ENCODE data around the gene C9. TPM values are rescaled to one million over a fixed set of nuclear protein-coding genes. Genes with fewer than 3 reads are reported as not detected.

The C9 gene
- total RNA-seq, 4 donors from 2014 or later, result not detected

DNA sequence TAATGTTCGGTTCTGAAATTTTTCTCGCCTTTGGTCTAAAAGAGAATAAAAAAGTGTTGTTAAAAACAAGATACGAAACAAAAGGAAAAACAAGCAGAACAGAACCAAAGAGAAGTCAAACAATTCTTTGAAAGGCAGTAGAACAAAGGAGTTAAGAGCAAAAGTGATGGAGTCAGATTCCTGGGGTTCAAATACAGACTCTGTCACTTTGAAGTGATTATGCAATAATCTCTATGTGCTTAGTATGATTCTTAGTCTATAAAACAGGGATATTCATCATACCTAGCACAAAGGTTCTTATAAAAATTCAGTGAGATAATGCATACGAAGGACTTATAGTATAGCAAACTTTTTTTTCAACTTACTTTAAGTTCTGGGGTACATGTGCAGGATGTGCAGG is 48.3 kb downstream of the C9 start:
- WGBS, 2 donors, result 75 to 82% methylated on average over 4 of the region's 4 CpGs

DNA sequence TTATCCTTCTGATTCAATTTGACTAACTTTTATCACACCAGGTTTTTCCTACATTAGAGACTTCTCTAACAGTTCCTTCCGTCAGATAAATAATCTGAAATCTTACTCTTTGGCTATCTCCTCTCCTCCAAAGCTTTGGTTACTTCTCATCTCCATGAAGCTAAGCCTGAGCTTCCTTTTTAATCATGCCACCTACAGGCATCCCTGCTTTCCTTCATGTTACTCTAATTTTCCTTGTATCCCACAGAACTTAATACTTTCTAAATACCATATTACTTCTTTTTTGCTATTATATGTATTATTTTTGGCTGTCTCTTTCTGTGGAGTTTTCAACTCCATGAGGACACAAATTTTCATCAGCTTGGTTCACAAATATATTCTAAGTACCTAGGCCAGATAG is 49.7 kb downstream of the C9 start:
- Histone ChIP-seq H3K4me3 (no peak overlapping the region), H3K27ac (no peak overlapping the region), H3K9me3 (no peaks in the 10 kb centered on the region), H3K27me3 (no peaks in the 10 kb centered on the region), H3K4me1 (no peaks in the 10 kb centered on the region), H3K36me3 (no peaks in the 10 kb centered on the region)
- WGBS, 2 donors, result 92 to 100% methylated on average over 1 of the region's 1 CpG
- intact Hi-C loops (cut with DNase I), result no loop called here
- no peak for TF ChIP-seq POLR2A (IDR thresholded peaks at IDR 0.05)
- TF ChIP-seq, protein P1, sequence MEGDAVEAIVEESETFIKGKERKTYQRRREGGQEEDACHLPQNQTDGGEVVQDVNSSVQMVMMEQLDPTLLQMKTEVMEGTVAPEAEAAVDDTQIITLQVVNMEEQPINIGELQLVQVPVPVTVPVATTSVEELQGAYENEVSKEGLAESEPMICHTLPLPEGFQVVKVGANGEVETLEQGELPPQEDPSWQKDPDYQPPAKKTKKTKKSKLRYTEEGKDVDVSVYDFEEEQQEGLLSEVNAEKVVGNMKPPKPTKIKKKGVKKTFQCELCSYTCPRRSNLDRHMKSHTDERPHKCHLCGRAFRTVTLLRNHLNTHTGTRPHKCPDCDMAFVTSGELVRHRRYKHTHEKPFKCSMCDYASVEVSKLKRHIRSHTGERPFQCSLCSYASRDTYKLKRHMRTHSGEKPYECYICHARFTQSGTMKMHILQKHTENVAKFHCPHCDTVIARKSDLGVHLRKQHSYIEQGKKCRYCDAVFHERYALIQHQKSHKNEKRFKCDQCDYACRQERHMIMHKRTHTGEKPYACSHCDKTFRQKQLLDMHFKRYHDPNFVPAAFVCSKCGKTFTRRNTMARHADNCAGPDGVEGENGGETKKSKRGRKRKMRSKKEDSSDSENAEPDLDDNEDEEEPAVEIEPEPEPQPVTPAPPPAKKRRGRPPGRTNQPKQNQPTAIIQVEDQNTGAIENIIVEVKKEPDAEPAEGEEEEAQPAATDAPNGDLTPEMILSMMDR (IDR thresholded peaks at IDR 0.05), result no peak
- no peak for DNase-seq

More for the DNA sequence above, 48.3 kb downstream of the C9 start:
- TF ChIP-seq POLR2A (IDR thresholded peaks at IDR 0.05), result no peak
- TF ChIP-seq, protein P1 (IDR thresholded peaks at IDR 0.05), result no peak
- Histone ChIP-seq H3K36me3 (no peaks in the 10 kb centered on the region), H3K27me3 (no peaks in the 10 kb centered on the region), H3K9me3 (no peaks in the 10 kb centered on the region), H3K27ac (no peak overlapping the region), H3K4me3 (no peak overlapping the region), H3K4me1 (no peaks in the 10 kb centered on the region)
- DNase-seq, result no peak
- intact Hi-C loops (cut with DNase I), result no loop called here

- DNase-seq, result no peak
- WGBS, 2 donors, result 69 to 94% methylated on average over 1 of the region's 1 CpG
Observed at GRCh38 chr5:39309534-39309933, 54.8 kb downstream of the C9 start.

GRCh38 chr5:39302472-39302871 is 61.8 kb downstream of the C9 start:
- TF ChIP-seq, protein P1 (IDR thresholded peaks at IDR 0.05), result no peak
- no peak for TF ChIP-seq POLR2A (IDR thresholded peaks at IDR 0.05)
- WGBS, 2 donors, result 65 to 69% methylated on average over 1 of the region's 1 CpG
- no peak for DNase-seq
- Histone ChIP-seq H3K4me3 (no peak overlapping the region), H3K27me3 (no peaks in the 10 kb centered on the region), H3K36me3 (no peaks in the 10 kb centered on the region), H3K4me1 (no peaks in the 10 kb centered on the region), H3K9me3 (peaks cover 0 to 5% (median 0%) of the 10 kb centered on the region in 3 donors), H3K27ac (no peak overlapping the region)
- intact Hi-C loops (cut with DNase I), result no loop called here

More at GRCh38 chr5:39309534-39309933, 54.8 kb downstream of the C9 start:
- no peak overlapping the region for H3K27ac ChIP-seq
- no peaks in the 10 kb centered on the region for H3K27me3 ChIP-seq
- no peak overlapping the region for H3K4me3 ChIP-seq
- H3K9me3 ChIP-seq, result no peaks in the 10 kb centered on the region
- no peak for TF ChIP-seq POLR2A (IDR thresholded peaks at IDR 0.05)
- TF ChIP-seq, protein P1 (IDR thresholded peaks at IDR 0.05), result no peak
- no peaks in the 10 kb centered on the region for H3K4me1 ChIP-seq
- H3K36me3 ChIP-seq, result no peaks in the 10 kb centered on the region
- intact Hi-C loops (cut with DNase I), result no loop called here

GRCh38 chr5:39301406-39301805 is 62.9 kb downstream of the C9 start:
- DNase-seq, result no peak
- Histone ChIP-seq H3K27me3 (no peaks in the 10 kb centered on the region), H3K4me1 (no peaks in the 10 kb centered on the region), H3K27ac (no peak overlapping the region), H3K4me3 (no peak overlapping the region), H3K9me3 (peaks cover 0 to 5% (median 0%) of the 10 kb centered on the region in 3 donors), H3K36me3 (no peaks in the 10 kb centered on the region)
- intact Hi-C loops (cut with DNase I), result no loop called here
- no peak for TF ChIP-seq POLR2A (IDR thresholded peaks at IDR 0.05)
- TF ChIP-seq, protein P1 (IDR thresholded peaks at IDR 0.05), result no peak
